ENCODE measurements around the gene P2RY14.
A peak's percentile ranks its signal among the peaks of the same experiment; 100 is the strongest.

P2RY14 gene

GRCh38 chr3:151183265-151183671 lies 95.1 kb downstream of the P2RY14 start:
- no peak for DNase-seq (ENCODE audit: low read depth)

- DNase-seq (ENCODE audit: low read depth): no peak
Measured at GRCh38 chr3:151182349-151183079, 95.8 kb downstream of the P2RY14 start.

GRCh38 chr3:151178208-151178845 lies 100.0 kb downstream of the P2RY14 start:
- no peak for DNase-seq (ENCODE audit: low read depth)

GRCh38 chr3:151175952-151176351 lies 102.4 kb downstream of the P2RY14 start:
- no peak for DNase-seq (ENCODE audit: low read depth)

GRCh38 chr3:151174351-151174750 lies 104.0 kb downstream of the P2RY14 start:
- DNase-seq (ENCODE audit: low read depth): no peak

- peak; percentile 26 for DNase-seq (ENCODE audit: low read depth)
Measured at GRCh38 chr3:151171145-151171757, 107.1 kb downstream of the P2RY14 start.

- peak; percentile 39 for DNase-seq (ENCODE audit: low read depth)
Measured at GRCh38 chr3:151169948-151170679, 108.2 kb downstream of the P2RY14 start.

- no peak for DNase-seq (ENCODE audit: low read depth)
Measured at GRCh38 chr3:151169262-151169947, 108.9 kb downstream of the P2RY14 start.

GRCh38 chr3:151168269-151169094 lies 109.9 kb downstream of the P2RY14 start:
- peak; percentile 75 for DNase-seq (ENCODE audit: low read depth)

- no peak for DNase-seq (ENCODE audit: low read depth)
Measured at GRCh38 chr3:151166161-151166560, 112.2 kb downstream of the P2RY14 start.

GRCh38 chr3:151165226-151165625 lies 113.1 kb downstream of the P2RY14 start:
- no peak for DNase-seq (ENCODE audit: low read depth)
